Esophagus mucosa (tissue), 1 donor: Measurements from ENCODE around the gene TOLLIP. TPM values are rescaled to one million over a fixed set of nuclear protein-coding genes. Genes with fewer than 3 reads are reported as not detected.
A peak's percentile ranks its signal among the peaks of the same experiment; 100 is the strongest.

ENCODE experiments used
- ATAC-seq: fragments of 200-7000 bp; cut with Tn5 transposase; one replicate; pipeline ENCODE4 v1.9.1; 2020
- total RNA-seq: library from RNA; stranded (reverse); gene quantifications from one replicate; pipeline ENCODE4 v1.2.4, GENCODE V29; 2023
- donor health status: DM: yes; HTN: yes; CAD: no.

The TOLLIP gene
- total RNA-seq, 1 donor from 2014 or later: 118 TPM

- ATAC-seq: no peak
Measured at GRCh38 chr11:1297576-1298473, 11.6 kb downstream of the TOLLIP start.

GRCh38 chr11:1297011-1297575 is 12.3 kb downstream of the TOLLIP start:
- ATAC-seq: no peak

- no peak for ATAC-seq
Measured at GRCh38 chr11:1296287-1296686, 13.1 kb downstream of the TOLLIP start.

- ATAC-seq: no peak
Measured at GRCh38 chr11:1295591-1295990, 13.8 kb downstream of the TOLLIP start.

GRCh38 chr11:1295086-1295485 is 14.3 kb downstream of the TOLLIP start:
- ATAC-seq: no peak

- peak; percentile 37 for ATAC-seq
Measured at GRCh38 chr11:1293619-1294015, 15.8 kb downstream of the TOLLIP start.

GRCh38 chr11:1292644-1293618 is 16.5 kb downstream of the TOLLIP start:
- ATAC-seq: no peak

GRCh38 chr11:1292018-1292643 is 17.3 kb downstream of the TOLLIP start:
- peak; percentile 65 for ATAC-seq

- peak; percentile 7 for ATAC-seq
Measured at GRCh38 chr11:1291295-1292017, 18.0 kb downstream of the TOLLIP start.

GRCh38 chr11:1290052-1291040 is 19.1 kb downstream of the TOLLIP start:
- ATAC-seq: no peak

GRCh38 chr11:1289211-1289935 is 20.1 kb downstream of the TOLLIP start:
- no peak for ATAC-seq

- no peak for ATAC-seq
Measured at GRCh38 chr11:1288426-1289151, 20.8 kb downstream of the TOLLIP start.

GRCh38 chr11:1287928-1288327 is 21.5 kb downstream of the TOLLIP start:
- no peak for ATAC-seq

GRCh38 chr11:1285876-1286275 is 23.6 kb downstream of the TOLLIP start:
- ATAC-seq: no peak

- ATAC-seq: no peak
Measured at GRCh38 chr11:1285316-1285744, 24.1 kb downstream of the TOLLIP start.

GRCh38 chr11:1283906-1284305 is 25.5 kb downstream of the TOLLIP start:
- no peak for ATAC-seq

- peak; percentile 9 for ATAC-seq
Measured at GRCh38 chr11:1283091-1283511, 26.3 kb downstream of the TOLLIP start.

- ATAC-seq: no peak
Measured at GRCh38 chr11:1281974-1282365, 27.5 kb downstream of the TOLLIP start.
